MCF 10A (cell line): ENCODE results near the gene ARF1. TPM values are rescaled to one million over a fixed set of nuclear protein-coding genes. Genes with fewer than 3 reads are reported as not detected.

ENCODE experiments used
- BruUV-seq: library from RNA; stranded (reverse); fragments of 400-500 nt; replicated peaks from 2 replicates; lab custom pipeline; 2021; lab: Mats Ljungman, UMichigan
- CTCF ChIA-PET: fragments of 300-600 bp; sonication (Branson Sonifier 250); formaldehyde crosslinking; extraction: SDS; loops from one replicate; lab custom pipeline; 2021; ENCODE audit warnings: antibody characterized with exemption, inconsistent platforms; lab: Yijun Ruan, JAX
- POLR2A ChIA-PET: fragments of 300-600, 350-650 bp; sonication (Branson Sonifier 250); formaldehyde crosslinking; extraction: SDS; loops from one replicate; lab custom pipeline; 2020; ENCODE audit warnings: antibody characterized with exemption, inconsistent platforms; lab: Yijun Ruan, JAX
- DNase-seq: peaks from one replicate; pipeline ENCODE4 v3.0.0-alpha.2; 2018; ENCODE audit not compliant: unreplicated experiment
- H3K27ac Mint-ChIP-seq: one replicate; pipeline ENCODE4 v1.8.0; 2022; ENCODE audit warnings: mild to moderate bottlenecking, low read depth, mixed read lengths; ENCODE audit not compliant: unreplicated experiment
- H3K27me3 Mint-ChIP-seq: one replicate; pipeline ENCODE4 v1.8.0; 2022; ENCODE audit warnings: mixed read lengths; ENCODE audit not compliant: insufficient read depth, unreplicated experiment
- H3K36me3 Mint-ChIP-seq: one replicate; pipeline ENCODE4 v1.8.0; 2022; ENCODE audit warnings: mild to moderate bottlenecking, moderate library complexity, mixed read lengths; ENCODE audit not compliant: insufficient read depth, unreplicated experiment
- H3K4me1 Mint-ChIP-seq: one replicate; pipeline ENCODE4 v1.8.0; 2022; ENCODE audit warnings: mixed read lengths; ENCODE audit not compliant: insufficient read depth, unreplicated experiment
- H3K4me3 Mint-ChIP-seq: one replicate; pipeline ENCODE4 v1.8.0; 2022; ENCODE audit warnings: mild to moderate bottlenecking, moderate library complexity, mixed read lengths; ENCODE audit not compliant: unreplicated experiment
- H3K9me3 Mint-ChIP-seq: one replicate; pipeline ENCODE4 v1.8.0; 2022; ENCODE audit warnings: mixed read lengths; ENCODE audit not compliant: unreplicated experiment
- intact Hi-C: fragments of 100-400 bp; cut with micrococcal nuclease; formaldehyde crosslinking; loops from 2 replicates; pipeline ENCODE4 v1.14.1; 2022
- total RNA-seq: library from RNA; stranded (reverse); gene quantifications from 2 replicates; pipeline ENCODE4 v1.2.3, GENCODE V29; 2022
- TF ChIP-seq, protein P1 (sequence below): fragments of 200-600 bp; IDR thresholded peaks from one replicate; pipeline ENCODE4 v1.8.0; 2022; ENCODE audit warnings: antibody characterized with exemption, mild to moderate bottlenecking; ENCODE audit not compliant: unreplicated experiment

ARF1 gene
- total RNA-seq, 1 experiment from 2014 or later, result 870 TPM

DNA sequence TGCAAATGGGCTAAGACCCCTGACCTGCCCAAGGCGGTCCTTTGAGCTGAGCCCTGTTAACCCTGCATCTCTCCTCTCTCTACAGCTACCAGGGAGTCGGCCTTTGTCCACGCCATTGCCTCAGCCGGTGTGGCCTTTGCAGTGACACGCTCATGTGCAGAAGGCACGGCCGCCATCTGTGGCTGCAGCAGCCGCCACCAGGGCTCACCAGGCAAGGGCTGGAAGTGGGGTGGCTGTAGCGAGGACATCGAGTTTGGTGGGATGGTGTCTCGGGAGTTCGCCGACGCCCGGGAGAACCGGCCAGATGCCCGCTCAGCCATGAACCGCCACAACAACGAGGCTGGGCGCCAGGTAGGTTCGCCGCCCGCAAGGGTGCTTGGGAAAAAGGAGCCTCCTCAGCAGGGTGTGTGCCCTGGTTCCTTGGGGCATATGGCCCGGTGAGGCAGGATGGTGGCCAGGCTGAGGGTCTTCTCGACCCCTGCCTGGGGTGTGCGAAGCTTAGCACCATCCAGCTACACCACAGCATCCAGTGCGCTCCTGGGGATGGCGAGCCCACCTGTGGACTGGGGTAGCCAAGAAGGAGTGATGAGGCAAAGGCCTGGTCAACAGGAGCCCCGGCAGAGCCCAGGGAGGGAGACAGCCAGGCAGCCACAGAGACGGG is 31.8 kb upstream of the ARF1 start:
- H3K36me3 Mint-ChIP-seq, result peaks cover 6% of the 10 kb centered on the region
- intact Hi-C loops, result no loop called here
- H3K27me3 Mint-ChIP-seq, result peaks cover 19% of the 10 kb centered on the region
- no peak overlapping the region for H3K4me3 Mint-ChIP-seq
- H3K4me1 Mint-ChIP-seq, result peaks cover 9% of the 10 kb centered on the region
- ChIA-PET POLR2A (no interaction called here), CTCF (interaction anchor here (0.6 to 1.3 kb wide), 2 partner anchors 51 to 288 kb away, joined by 4 read pairs; no protein-coding TSS in a partner anchor)
- DNase-seq, result no peak
- TF ChIP-seq, protein P1, sequence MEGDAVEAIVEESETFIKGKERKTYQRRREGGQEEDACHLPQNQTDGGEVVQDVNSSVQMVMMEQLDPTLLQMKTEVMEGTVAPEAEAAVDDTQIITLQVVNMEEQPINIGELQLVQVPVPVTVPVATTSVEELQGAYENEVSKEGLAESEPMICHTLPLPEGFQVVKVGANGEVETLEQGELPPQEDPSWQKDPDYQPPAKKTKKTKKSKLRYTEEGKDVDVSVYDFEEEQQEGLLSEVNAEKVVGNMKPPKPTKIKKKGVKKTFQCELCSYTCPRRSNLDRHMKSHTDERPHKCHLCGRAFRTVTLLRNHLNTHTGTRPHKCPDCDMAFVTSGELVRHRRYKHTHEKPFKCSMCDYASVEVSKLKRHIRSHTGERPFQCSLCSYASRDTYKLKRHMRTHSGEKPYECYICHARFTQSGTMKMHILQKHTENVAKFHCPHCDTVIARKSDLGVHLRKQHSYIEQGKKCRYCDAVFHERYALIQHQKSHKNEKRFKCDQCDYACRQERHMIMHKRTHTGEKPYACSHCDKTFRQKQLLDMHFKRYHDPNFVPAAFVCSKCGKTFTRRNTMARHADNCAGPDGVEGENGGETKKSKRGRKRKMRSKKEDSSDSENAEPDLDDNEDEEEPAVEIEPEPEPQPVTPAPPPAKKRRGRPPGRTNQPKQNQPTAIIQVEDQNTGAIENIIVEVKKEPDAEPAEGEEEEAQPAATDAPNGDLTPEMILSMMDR, result no peak
- H3K9me3 Mint-ChIP-seq, result no peaks in the 10 kb centered on the region
- no TSS peak for BruUV-seq
- no peak overlapping the region for H3K27ac Mint-ChIP-seq

DNA sequence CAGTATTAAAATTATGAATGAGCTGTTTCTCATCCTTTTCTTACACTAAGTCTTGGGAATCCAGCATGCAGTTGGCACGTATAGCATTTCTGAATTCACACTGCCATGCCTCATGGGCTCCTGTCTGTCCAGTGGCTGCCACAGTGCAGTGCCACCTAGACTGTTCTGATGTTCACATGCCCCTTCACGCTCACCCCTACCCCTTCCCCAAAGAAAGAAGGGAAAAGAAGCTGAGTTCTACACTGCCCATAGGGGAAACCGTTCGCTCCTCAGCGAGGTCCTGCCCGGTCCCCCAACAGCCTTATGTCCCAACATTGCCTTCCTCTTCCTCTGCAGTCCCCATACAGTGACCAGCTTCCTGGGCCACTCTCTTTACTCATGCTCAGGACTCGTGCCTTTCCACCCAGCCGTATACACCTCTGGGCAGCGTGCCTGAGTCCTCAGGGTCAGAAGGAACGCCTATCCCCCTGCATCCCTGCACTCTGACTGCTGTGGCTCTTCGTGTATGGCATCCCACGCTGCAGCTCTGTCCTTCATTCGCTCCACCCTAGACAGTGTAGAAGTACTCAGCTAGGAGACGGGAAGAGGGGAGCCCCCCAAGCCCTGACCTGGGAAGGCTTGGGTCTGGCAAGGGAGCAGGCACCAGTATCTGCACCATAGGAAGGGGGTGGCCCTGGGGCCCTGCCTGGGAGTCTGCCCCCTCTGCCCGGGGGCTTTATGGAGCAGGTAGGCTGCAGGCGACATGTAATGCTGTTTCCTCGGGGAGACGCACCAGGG is 24.1 kb upstream of the ARF1 start:
- intact Hi-C loops, result no loop called here
- no peak for DNase-seq
- H3K27ac Mint-ChIP-seq, result no peak overlapping the region
- H3K9me3 Mint-ChIP-seq, result no peaks in the 10 kb centered on the region
- H3K36me3 Mint-ChIP-seq, result peaks cover 6% of the 10 kb centered on the region
- ChIA-PET CTCF (interaction anchor here (0.9 to 1.2 kb wide), 3 partner anchors 14 to 59 kb away, joined by 3 to 4 read pairs (median 3); no protein-coding TSS in a partner anchor), POLR2A (interaction anchor here (0.7 to 3.3 kb wide), 3 partner anchors 13 to 25 kb away, joined by 3 to 16 read pairs (median 3); partner anchors contain the start of gene ARF1)
- peaks cover 44% of the 10 kb centered on the region for H3K27me3 Mint-ChIP-seq
- TF ChIP-seq, protein P1, result no peak
- H3K4me3 Mint-ChIP-seq, result no peak overlapping the region
- H3K4me1 Mint-ChIP-seq, result no peaks in the 10 kb centered on the region
- no TSS peak for BruUV-seq

DNA sequence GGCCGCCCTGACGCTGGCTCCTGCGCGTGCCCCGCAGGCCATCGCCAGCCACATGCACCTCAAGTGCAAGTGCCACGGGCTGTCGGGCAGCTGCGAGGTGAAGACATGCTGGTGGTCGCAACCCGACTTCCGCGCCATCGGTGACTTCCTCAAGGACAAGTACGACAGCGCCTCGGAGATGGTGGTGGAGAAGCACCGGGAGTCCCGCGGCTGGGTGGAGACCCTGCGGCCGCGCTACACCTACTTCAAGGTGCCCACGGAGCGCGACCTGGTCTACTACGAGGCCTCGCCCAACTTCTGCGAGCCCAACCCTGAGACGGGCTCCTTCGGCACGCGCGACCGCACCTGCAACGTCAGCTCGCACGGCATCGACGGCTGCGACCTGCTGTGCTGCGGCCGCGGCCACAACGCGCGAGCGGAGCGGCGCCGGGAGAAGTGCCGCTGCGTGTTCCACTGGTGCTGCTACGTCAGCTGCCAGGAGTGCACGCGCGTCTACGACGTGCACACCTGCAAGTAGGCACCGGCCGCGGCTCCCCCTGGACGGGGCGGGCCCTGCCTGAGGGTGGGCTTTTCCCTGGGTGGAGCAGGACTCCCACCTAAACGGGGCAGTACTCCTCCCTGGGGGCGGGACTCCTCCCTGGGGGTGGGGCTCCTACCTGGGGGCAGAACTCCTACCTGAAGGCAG is 23.4 kb upstream of the ARF1 start:
- Mint-ChIP-seq H3K4me3 (no peak overlapping the region), H3K27me3 (peaks cover 39% of the 10 kb centered on the region), H3K9me3 (no peaks in the 10 kb centered on the region), H3K36me3 (peaks cover 6% of the 10 kb centered on the region), H3K27ac (no peak overlapping the region), H3K4me1 (no peaks in the 10 kb centered on the region)
- BruUV-seq, result no TSS peak
- DNase-seq, result no peak
- ChIA-PET CTCF (interaction anchor here (0.6 to 1.2 kb wide), 2 partner anchors 15 to 45 kb away, joined by 3 read pairs; no protein-coding TSS in a partner anchor), POLR2A (interaction anchor here (0.8 kb wide), 1 partner anchor 14 kb away, joined by 3 read pairs; no protein-coding TSS in a partner anchor)
- TF ChIP-seq, protein P1, result no peak
- intact Hi-C loops, result no loop called here
